Liver (tissue), 9 donors: ENCODE data around the gene APBA2. TPM values are rescaled to one million over a fixed set of nuclear protein-coding genes. Genes with fewer than 3 reads are reported as not detected.

ENCODE experiments used
- DNase-seq: peaks from one replicate; pipeline ENCODE4 v3.0.0-alpha.2; 2017; ENCODE audit warnings: low spot score
- H3K27ac ChIP-seq, 2 donors: one replicate each; pipeline ENCODE4 v1.7.0; 2013; ENCODE audit warnings: inconsistent platforms in 2 of 2, low read length in 2 of 2, control low read depth in 1 of 2, low read depth in 1 of 2, mild to moderate bottlenecking in 1 of 2
- H3K27me3 ChIP-seq, 4 donors: one replicate each; pipeline versions ENCODE4 v1.6.1 to v1.7.0; 2013; ENCODE audit warnings: low read length in 3 of 4, inconsistent platforms in 1 of 4, mild to moderate bottlenecking in 1 of 4, moderate library complexity in 1 of 4; ENCODE audit not compliant: control insufficient read depth in 4 of 4, insufficient read depth in 4 of 4
- H3K36me3 ChIP-seq, 4 donors: one replicate each; pipeline versions ENCODE4 v1.6.1 to v1.7.0; 2013; ENCODE audit warnings: low read length in 3 of 4, mild to moderate bottlenecking in 3 of 4, low read depth in 1 of 4, moderate library complexity in 1 of 4; ENCODE audit not compliant: control insufficient read depth in 4 of 4, insufficient read depth in 3 of 4
- H3K4me1 ChIP-seq, 4 donors: one replicate each; pipeline versions ENCODE4 v1.6.1 to v1.7.0; 2013; ENCODE audit warnings: low read length in 3 of 4, mild to moderate bottlenecking in 3 of 4, moderate library complexity in 1 of 4; ENCODE audit not compliant: control insufficient read depth in 4 of 4, insufficient read depth in 4 of 4
- H3K4me3 ChIP-seq, 3 donors: one replicate each; pipeline versions ENCODE4 v1.6.1 to v1.7.0; 2013; ENCODE audit warnings: low read length in 3 of 3, control low read depth in 1 of 3, low read depth in 1 of 3, mild to moderate bottlenecking in 1 of 3
- H3K9ac ChIP-seq, 2 donors: one replicate each; pipeline ENCODE4 v1.7.0; 2013; ENCODE audit warnings: low read length in 2 of 2, mild to moderate bottlenecking in 2 of 2, moderate library complexity in 2 of 2, control low read depth in 1 of 2, low read depth in 1 of 2
- H3K9me3 ChIP-seq, 4 donors: one replicate each; pipeline versions ENCODE4 v1.6.1 to v1.7.0; 2013; ENCODE audit warnings: low read length in 3 of 4; ENCODE audit not compliant: control insufficient read depth in 4 of 4
- ATF3 ChIP-seq: IDR thresholded peaks from 2 replicates; pipeline ENCODE4 v1.6.1; 2016; ENCODE audit warnings: antibody characterized with exemption
- CTCF ChIP-seq: fragments of 150-350 bp; IDR thresholded peaks from 2 replicates; pipeline ENCODE4 v1.5.1; 2017; ENCODE audit warnings: improper control_type of control experiment, low read depth, low read length; ENCODE audit not compliant: missing input control
- EGR1 ChIP-seq, 2 donors: IDR thresholded peaks; 2 replicates each; pipeline ENCODE4 v1.6.1; 2016 to 2018; ENCODE audit warnings: antibody characterized with exemption in 2 of 2, low read depth in 2 of 2
- FOXA1 ChIP-seq: IDR thresholded peaks from 2 replicates; pipeline ENCODE4 v1.6.1; 2016; ENCODE audit warnings: antibody characterized with exemption
- FOXA2 ChIP-seq: IDR thresholded peaks from 2 replicates; pipeline ENCODE4 v1.6.1; 2016; ENCODE audit warnings: antibody characterized with exemption
- GABPA ChIP-seq, 2 donors: IDR thresholded peaks in 1 of 2; conservative IDR thresholded peaks in 1 of 2; 2 replicates each; pipeline ENCODE4 v1.6.1; 2016; ENCODE audit warnings: antibody characterized with exemption in 2 of 2, mild to moderate bottlenecking in 1 of 2, moderate library complexity in 1 of 2
- HNF4A ChIP-seq, 2 donors: conservative IDR thresholded peaks; 2 replicates each; pipeline ENCODE4 v1.6.1; 2016; ENCODE audit warnings: antibody characterized with exemption in 2 of 2, mild to moderate bottlenecking in 2 of 2
- HNF4G ChIP-seq: IDR thresholded peaks from 2 replicates; pipeline ENCODE4 v1.6.1; 2016; ENCODE audit warnings: antibody characterized with exemption
- JUND ChIP-seq, 2 donors: IDR thresholded peaks; 2 replicates each; pipeline ENCODE4 v1.6.1; 2016; ENCODE audit warnings: antibody characterized with exemption in 2 of 2
- MAX ChIP-seq: IDR thresholded peaks from 2 replicates; pipeline ENCODE4 v1.6.1; 2016; ENCODE audit warnings: antibody characterized with exemption
- NR2F2 ChIP-seq: IDR thresholded peaks from 2 replicates; pipeline ENCODE4 v1.6.1; 2016; ENCODE audit warnings: antibody characterized with exemption
- RAD21 ChIP-seq, 2 donors: IDR thresholded peaks; 2 replicates each; pipeline ENCODE4 v1.6.1; 2016; ENCODE audit warnings: antibody characterized with exemption in 2 of 2, mild to moderate bottlenecking in 2 of 2
- REST ChIP-seq: IDR thresholded peaks from 2 replicates; pipeline ENCODE4 v1.6.1; 2016; ENCODE audit warnings: antibody characterized with exemption, mild to moderate bottlenecking
- RXRA ChIP-seq, 2 donors: IDR thresholded peaks; 2 replicates each; pipeline ENCODE4 v1.6.1; 2017 to 2018; ENCODE audit warnings: antibody characterized with exemption in 2 of 2, mild to moderate bottlenecking in 1 of 2
- SP1 ChIP-seq: IDR thresholded peaks from 2 replicates; pipeline ENCODE4 v1.6.1; 2018; ENCODE audit warnings: antibody characterized with exemption, mild to moderate bottlenecking
- TAF1 ChIP-seq: conservative IDR thresholded peaks from 2 replicates; pipeline ENCODE4 v1.6.1; 2016; ENCODE audit warnings: antibody characterized with exemption, mild to moderate bottlenecking
- YY1 ChIP-seq: IDR thresholded peaks from 2 replicates; pipeline ENCODE4 v1.6.1; 2016; ENCODE audit warnings: antibody characterized with exemption, mild to moderate bottlenecking
- ZBTB33 ChIP-seq: IDR thresholded peaks from 2 replicates; pipeline ENCODE4 v1.6.1; 2016; ENCODE audit warnings: antibody characterized with exemption
- WGBS: extraction: QIAGEN DNeasy Blood & Tissue Kit; methylation state at CpG from one replicate; pipeline ENCODE4 v1.1.7; 2013; 5-methylcytosine and 5-hydroxymethylcytosine counted together
- polyA plus RNA-seq, 2 donors: library from polyadenylated mRNA; stranded (reverse) in 1 of 2; unstranded in 1 of 2; fragments of 200-250 nt in 1 of 2; fragments of >200 nt in 1 of 2; fragmentation: Nextera tagmentation in 1 of 2; extraction: Ambion mirVana in 1 of 2; gene quantifications; one replicate each; pipeline versions ENCODE4 v1.2.1 to v1.2.3, GENCODE V29; 2013 to 2015
- total RNA-seq, 2 donors: library from RNA; depleted of rRNA; stranded (reverse); fragments of >200 nt; gene quantifications; one replicate each; pipeline ENCODE4 v1.2.3, GENCODE V29; 2014
- donor health status: healthy.
- donor health status: healthy.
- donor health status: healthy.
- donor health status: healthy.
- donor health status: healthy.

The APBA2 gene
- total and polyA plus RNA-seq, 4 donors: 0.38 to 2.9 (median 1.7) TPM

- Histone ChIP-seq H3K9ac (no peak overlapping the region), H3K9me3 (no peaks in the 10 kb centered on the region), H3K4me3 (no peak overlapping the region), H3K36me3 (no peaks in the 10 kb centered on the region), H3K27me3 (no peaks in the 10 kb centered on the region), H3K4me1 (no peaks in the 10 kb centered on the region), H3K27ac (no peak overlapping the region)
- TF ChIP-seq ZBTB33: no peak
- WGBS: 92% methylated on average over 9 of the region's 9 CpGs
- DNase-seq: no peak
These were observed 210.0 kb downstream of the APBA2 start for GRCh38 chr15:29095746-29096145.

GRCh38 chr15:29097168-29097567 lies 211.4 kb downstream of the APBA2 start:
- no peak for TF ChIP-seq TAF1
- no peak for TF ChIP-seq HNF4G
- TF ChIP-seq SP1: no peak
- no peak for TF ChIP-seq GABPA (IDR thresholded peaks at IDR 0.05 in 1 of 2, conservative IDR thresholded peaks at IDR 0.05 in 1 of 2)
- no peak for TF ChIP-seq MAX
- TF ChIP-seq HNF4A (conservative IDR thresholded peaks at IDR 0.05): no peak
- no peak for TF ChIP-seq ATF3
- no peak for TF ChIP-seq FOXA2
- no peak for TF ChIP-seq ZBTB33
- no peak for TF ChIP-seq CTCF
- TF ChIP-seq RXRA (IDR thresholded peaks at IDR 0.05): no peak
- no peak for TF ChIP-seq RAD21 (IDR thresholded peaks at IDR 0.05)
- TF ChIP-seq YY1: no peak
- TF ChIP-seq REST: no peak
- no peak for TF ChIP-seq FOXA1
- no peak for TF ChIP-seq EGR1 (IDR thresholded peaks at IDR 0.05; ENCODE audit: low read depth in 2 of 2)
- TF ChIP-seq NR2F2: no peak
- no peak for TF ChIP-seq JUND (IDR thresholded peaks at IDR 0.05)
- Histone ChIP-seq H3K9ac (no peak overlapping the region), H3K27ac (no peak overlapping the region), H3K27me3 (no peaks in the 10 kb centered on the region), H3K36me3 (no peaks in the 10 kb centered on the region), H3K9me3 (no peaks in the 10 kb centered on the region), H3K4me3 (no peak overlapping the region), H3K4me1 (no peaks in the 10 kb centered on the region)
- WGBS: 91% methylated on average over 14 of the region's 14 CpGs
- DNase-seq: no peak
